Breast epithelium (tissue), 3 donors: ENCODE data around the gene ALOX12B.

Experiments
- CTCF ChIP-seq, 3 donors: fragments of 450-650 bp; IDR thresholded peaks; one replicate each; pipeline ENCODE4 v1.5.1; 2016 to 2017; ENCODE audit warnings: antibody characterized with exemption in 3 of 3, mild to moderate bottlenecking in 3 of 3, moderate library complexity in 3 of 3
- POLR2A ChIP-seq: fragments of 450-650 bp; IDR thresholded peaks from one replicate; pipeline ENCODE4 v1.6.1; 2016; ENCODE audit warnings: antibody characterized with exemption, mild to moderate bottlenecking, moderate library complexity

GRCh38 chr17:8075574-8076342 is 11.8 kb downstream of the ALOX12B start:
- TF ChIP-seq POLR2A (no peak), CTCF (IDR thresholded peaks at IDR 0.05) (no peak)
